Sigmoid colon (tissue), 7 donors: ENCODE results near the gene CAMTA1. TPM values are rescaled to one million over a fixed set of nuclear protein-coding genes. Genes with fewer than 3 reads are reported as not detected.

ENCODE experiments used
- DNase-seq: peaks from one replicate; pipeline ENCODE4 v3.0.0-alpha.2; 2019
- H3K27ac ChIP-seq, 4 donors: fragments of 200-600 bp; sonication (generic); one replicate each; pipeline ENCODE4 v1.5.1; 2016 to 2019; ENCODE audit warnings: mild to moderate bottlenecking in 1 of 4
- H3K27me3 ChIP-seq, 3 donors: fragments of 200-600 bp; sonication (generic); one replicate each; pipeline ENCODE4 v1.5.1; 2019; ENCODE audit warnings: mild to moderate bottlenecking in 1 of 3
- H3K36me3 ChIP-seq, 4 donors: fragments of 200-600 bp; sonication (generic); one replicate each; pipeline ENCODE4 v1.5.1; 2016 to 2019
- H3K4me1 ChIP-seq, 4 donors: fragments of 200-600 bp; sonication (generic); one replicate each; pipeline ENCODE4 v1.5.1; 2017 to 2019
- H3K4me3 ChIP-seq, 4 donors: fragments of 200-600 bp; sonication (generic); one replicate each; pipeline ENCODE4 v1.5.1; 2017 to 2019; ENCODE audit warnings: mild to moderate bottlenecking in 2 of 4, moderate library complexity in 1 of 4
- H3K9me3 ChIP-seq, 4 donors: fragments of 200-600 bp in 3 of 4; sonication (generic) in 3 of 4; one replicate each; pipeline versions ENCODE4 v1.5.1 to v1.6.1; 2013 to 2019
- CTCF ChIP-seq, 4 experiments: fragments of 450-650 bp in 3 of 4; fragments of 200-600 bp in 1 of 4; IDR thresholded peaks; one replicate each; pipeline ENCODE4 v1.5.1; 2016 to 2019; ENCODE audit warnings: antibody characterized with exemption in 4 of 4, mild to moderate bottlenecking in 3 of 4, moderate library complexity in 2 of 4
- EP300 ChIP-seq, 4 donors: sonication (generic); formaldehyde crosslinking; IDR thresholded peaks; one replicate each; pipeline ENCODE4 v1.6.1; 2017; ENCODE audit warnings: antibody characterized with exemption in 4 of 4
- POLR2A ChIP-seq, 2 donors: fragments of 450-650 bp; IDR thresholded peaks; one replicate each; pipeline ENCODE4 v1.6.1; 2016; ENCODE audit warnings: antibody characterized with exemption in 2 of 2, mild to moderate bottlenecking in 2 of 2, moderate library complexity in 2 of 2
- POLR2AphosphoS5 ChIP-seq, 4 donors: sonication (generic); formaldehyde crosslinking; IDR thresholded peaks; one replicate each; pipeline ENCODE4 v1.6.1; 2017; ENCODE audit warnings: antibody characterized with exemption in 4 of 4
- WGBS, 2 donors: extraction: QIAGEN DNeasy Blood & Tissue Kit; methylation state at CpG; one replicate each; pipeline ENCODE4 v1.1.7; 2013; 5-methylcytosine and 5-hydroxymethylcytosine counted together
- intact Hi-C: fragments of 100-400 bp; cut with DNase I; formaldehyde crosslinking; loops from one replicate; pipeline ENCODE4 v1.15.1; 2023
- polyA plus RNA-seq, 3 donors: library from polyadenylated mRNA; stranded (reverse); fragments of 200-250 nt; gene quantifications; one replicate each; pipeline ENCODE4 v1.2.3, GENCODE V29; 2013
- total RNA-seq, 4 donors: library from RNA; depleted of rRNA; stranded (reverse); fragments of >200 nt; gene quantifications; one replicate each; pipeline ENCODE4 v1.1.0, GENCODE V29; 2016
- donor health status: healthy with polysubstance abuse.
- donor health status: Bipolar disorder and iron deficiency.
- donor health status: healthy.

The CAMTA1 gene
- total and polyA plus RNA-seq, 7 donors, result 97.9 to 196 (median 177) TPM

GRCh38 chr1:7591565-7591964, 806.3 kb downstream of the CAMTA1 start:
- Histone ChIP-seq H3K27me3 (no peaks in the 10 kb centered on the region), H3K4me1 (no peaks in the 10 kb centered on the region), H3K36me3 (no peaks in the 10 kb centered on the region), H3K27ac (no peak overlapping the region), H3K9me3 (no peaks in the 10 kb centered on the region), H3K4me3 (no peak overlapping the region)
- WGBS, 2 donors, result 88 to 91% methylated on average over 10 of the region's 10 CpGs
- TF ChIP-seq EP300 (IDR thresholded peaks at IDR 0.05) (no peak), POLR2A (IDR thresholded peaks at IDR 0.05) (no peak), POLR2AphosphoS5 (IDR thresholded peaks at IDR 0.05) (no peak), CTCF (IDR thresholded peaks at IDR 0.05) (no peak)
- DNase-seq, result peak; percentile 42
- intact Hi-C loops, result no loop called here

GRCh38 chr1:7592120-7592798, 807.0 kb downstream of the CAMTA1 start:
- no peak overlapping the region for H3K4me3 ChIP-seq
- H3K9me3 ChIP-seq, result no peaks in the 10 kb centered on the region
- peak; percentile 46 for DNase-seq
- H3K27me3 ChIP-seq, result no peaks in the 10 kb centered on the region
- TF ChIP-seq CTCF (IDR thresholded peaks at IDR 0.05), result no peak
- no peak for TF ChIP-seq EP300 (IDR thresholded peaks at IDR 0.05)
- no peak for TF ChIP-seq POLR2A (IDR thresholded peaks at IDR 0.05)
- no peak for TF ChIP-seq POLR2AphosphoS5 (IDR thresholded peaks at IDR 0.05)
- intact Hi-C loops, result no loop called here
- H3K36me3 ChIP-seq, result no peaks in the 10 kb centered on the region
- WGBS, 2 donors, result 89 to 90% methylated on average over 14 of the region's 14 CpGs
- H3K27ac ChIP-seq, result no peak overlapping the region
- H3K4me1 ChIP-seq, result no peaks in the 10 kb centered on the region

GRCh38 chr1:7594002-7594713, 808.9 kb downstream of the CAMTA1 start:
- H3K4me3 ChIP-seq, result no peak overlapping the region
- 69 to 73% methylated on average over 5 of the region's 5 CpGs for WGBS, 2 donors
- no peaks in the 10 kb centered on the region for H3K4me1 ChIP-seq
- H3K36me3 ChIP-seq, result no peaks in the 10 kb centered on the region
- H3K27ac ChIP-seq, result no peak overlapping the region
- DNase-seq, result peak; percentile 12
- TF ChIP-seq CTCF (IDR thresholded peaks at IDR 0.05) (no peak), EP300 (IDR thresholded peaks at IDR 0.05) (no peak), POLR2A (IDR thresholded peaks at IDR 0.05) (no peak), POLR2AphosphoS5 (IDR thresholded peaks at IDR 0.05) (no peak)
- no peaks in the 10 kb centered on the region for H3K9me3 ChIP-seq
- H3K27me3 ChIP-seq, result no peaks in the 10 kb centered on the region
- intact Hi-C loops, result no loop called here

DNA sequence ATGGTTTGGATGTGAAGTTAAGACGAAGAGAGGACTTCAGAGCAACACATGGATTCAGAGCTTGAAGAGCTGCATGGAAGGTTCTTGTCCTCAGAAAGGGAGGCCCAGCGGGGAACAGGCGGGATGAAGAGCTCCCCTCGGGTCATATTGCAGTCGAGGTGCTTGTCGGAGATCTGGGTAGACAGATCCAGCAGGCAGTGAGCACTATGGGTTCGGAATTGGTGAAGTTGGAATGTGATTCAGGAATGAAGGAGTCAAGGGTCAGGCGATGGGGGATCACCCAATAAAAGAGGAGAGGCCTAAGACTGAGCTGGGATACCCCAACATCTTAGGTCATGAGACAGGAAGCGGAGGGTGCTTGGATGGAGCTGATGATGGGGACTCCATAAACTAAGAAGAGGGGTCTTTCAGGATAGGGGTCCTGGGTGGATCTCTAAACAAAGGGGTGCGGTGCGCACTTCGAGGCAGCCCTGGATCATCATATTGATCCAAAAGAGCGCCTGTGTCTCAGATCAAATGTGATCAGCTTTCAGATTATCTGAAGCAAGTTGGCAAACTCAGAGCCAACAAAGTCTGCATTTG, 809.6 kb downstream of the CAMTA1 start:
- no peaks in the 10 kb centered on the region for H3K9me3 ChIP-seq
- peak; percentile 21 for DNase-seq
- intact Hi-C loops, result no loop called here
- H3K27ac ChIP-seq, result no peak overlapping the region
- no peak overlapping the region for H3K4me3 ChIP-seq
- H3K36me3 ChIP-seq, result no peaks in the 10 kb centered on the region
- H3K4me1 ChIP-seq, result no peaks in the 10 kb centered on the region
- H3K27me3 ChIP-seq, result no peaks in the 10 kb centered on the region
- no peak for TF ChIP-seq POLR2AphosphoS5 (IDR thresholded peaks at IDR 0.05)
- no peak for TF ChIP-seq EP300 (IDR thresholded peaks at IDR 0.05)
- no peak for TF ChIP-seq POLR2A (IDR thresholded peaks at IDR 0.05)
- TF ChIP-seq CTCF (IDR thresholded peaks at IDR 0.05), result no peak
- WGBS, 2 donors, result 88 to 89% methylated on average over 13 of the region's 13 CpGs
